NCI-H146 treated with DMSO at 0.1 percent for 48 hours (cell line): ENCODE results near the gene WDR47.
"Not testable (repeated sequence)": the region's sequence is repeated elsewhere in the genome, so short reads cannot be mapped to it uniquely, and the experiment has no call there.

ENCODE experiments used
- DNase-seq: peaks from one replicate; lab custom pipeline; 2025; ENCODE audit not compliant: unreplicated experiment; lab: John Stamatoyannopoulos, UW

The WDR47 gene

GRCh38 chr1:109052145-109052544 lies 10.2 kb upstream of the WDR47 start:
- not testable (repeated sequence) for DNase-seq

DNA sequence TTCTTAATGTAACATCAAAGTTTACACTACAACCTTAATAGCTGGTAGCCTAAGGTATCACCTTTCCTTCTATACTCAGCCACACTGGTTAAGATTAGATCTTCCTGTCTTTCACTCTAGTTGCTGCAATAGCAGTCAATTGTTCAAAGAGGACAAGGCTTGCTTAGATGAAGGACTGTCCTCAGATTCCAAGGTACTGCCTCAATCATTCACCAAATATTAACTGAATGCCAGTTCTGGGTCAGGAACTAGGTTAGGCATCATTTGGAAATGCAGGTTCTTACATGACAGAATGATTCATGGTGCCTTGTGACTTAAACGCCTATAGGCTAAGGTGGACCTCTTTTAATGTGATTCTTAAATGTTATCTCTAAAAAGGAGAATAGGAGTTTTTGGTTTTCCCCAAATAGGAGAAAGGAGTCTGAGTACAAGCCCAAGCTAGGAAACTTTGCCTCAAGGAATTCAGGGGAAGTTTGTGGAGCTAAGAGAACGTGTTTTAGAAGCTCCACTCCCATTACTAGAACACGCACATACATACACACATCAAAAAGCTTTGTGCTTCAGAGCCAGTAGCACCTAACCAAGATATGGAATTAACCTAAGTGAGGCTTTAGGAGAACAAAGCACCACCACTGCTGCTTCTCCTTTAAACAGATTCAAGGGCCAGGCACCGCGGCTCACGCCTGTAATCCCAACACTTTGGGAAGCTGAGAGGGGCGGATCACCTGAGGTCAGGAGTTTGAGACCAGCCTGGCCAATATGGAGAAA lies 8.5 kb upstream of the WDR47 start:
- DNase-seq = no peak

GRCh38 chr1:109048335-109048734 lies 6.4 kb upstream of the WDR47 start:
- DNase-seq = no peak

- no peak for DNase-seq
Observed at GRCh38 chr1:109047339-109047738, 5.4 kb upstream of the WDR47 start.

GRCh38 chr1:109046671-109047070 lies 4.8 kb upstream of the WDR47 start:
- DNase-seq = no peak

DNA sequence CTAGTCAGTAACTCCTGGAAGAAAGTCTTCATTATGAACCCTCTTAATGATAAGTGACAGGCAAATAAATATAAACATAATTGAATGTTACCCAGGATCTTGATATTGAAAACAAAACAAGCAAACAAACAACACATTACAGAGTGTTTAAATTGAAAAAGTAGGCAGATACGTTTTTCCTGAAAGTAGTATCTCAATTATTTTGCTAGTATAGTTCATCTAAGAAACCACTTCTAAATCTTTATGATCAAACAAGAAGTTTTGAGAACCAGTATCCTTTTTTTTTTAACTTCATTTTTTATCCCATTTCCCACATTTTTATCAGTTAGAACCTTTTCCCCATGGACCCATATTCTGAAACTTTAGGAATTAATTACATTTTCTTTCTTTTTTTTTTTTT lies 3.7 kb upstream of the WDR47 start:
- DNase-seq = no peak

- no peak for DNase-seq
Observed at GRCh38 chr1:109040989-109041620, 797 bp downstream of the WDR47 start.

DNA sequence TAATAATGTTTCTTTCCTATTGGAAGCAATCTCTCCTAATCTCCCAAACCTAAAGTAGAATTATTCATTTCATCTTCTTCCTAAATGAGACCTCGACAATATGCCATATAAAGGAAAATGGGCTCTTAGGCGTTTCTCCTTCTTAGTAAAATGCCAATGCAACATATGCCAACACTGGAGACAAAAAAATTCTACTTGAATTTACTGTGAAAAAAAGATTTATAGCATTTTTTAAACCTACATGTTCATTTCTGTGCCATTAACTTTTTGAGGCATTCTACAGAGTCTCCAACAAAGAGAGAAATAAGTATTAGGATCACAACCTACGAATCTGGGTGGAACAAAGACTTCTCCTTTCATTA lies 1.3 kb downstream of the WDR47 start:
- DNase-seq = no peak

DNA sequence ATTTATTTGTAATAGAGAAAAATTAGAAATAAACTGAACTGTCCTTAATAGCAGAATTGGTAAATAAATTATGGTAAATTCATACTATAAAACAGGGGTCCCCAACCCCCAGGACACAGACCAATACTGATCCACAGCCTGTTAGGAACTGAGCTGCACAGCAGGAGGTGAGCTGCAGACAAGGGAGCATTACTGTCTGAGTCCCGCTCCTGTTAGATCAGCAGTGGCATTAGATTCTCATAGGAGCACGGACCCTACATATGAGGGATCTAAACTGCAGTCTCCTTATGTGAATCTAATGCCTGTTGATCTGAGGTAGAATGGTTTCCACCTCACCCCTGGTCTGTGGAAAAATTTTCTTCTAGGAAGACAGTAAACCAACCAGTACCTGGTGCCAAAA lies 7.5 kb downstream of the WDR47 start:
- no peak for DNase-seq

DNA sequence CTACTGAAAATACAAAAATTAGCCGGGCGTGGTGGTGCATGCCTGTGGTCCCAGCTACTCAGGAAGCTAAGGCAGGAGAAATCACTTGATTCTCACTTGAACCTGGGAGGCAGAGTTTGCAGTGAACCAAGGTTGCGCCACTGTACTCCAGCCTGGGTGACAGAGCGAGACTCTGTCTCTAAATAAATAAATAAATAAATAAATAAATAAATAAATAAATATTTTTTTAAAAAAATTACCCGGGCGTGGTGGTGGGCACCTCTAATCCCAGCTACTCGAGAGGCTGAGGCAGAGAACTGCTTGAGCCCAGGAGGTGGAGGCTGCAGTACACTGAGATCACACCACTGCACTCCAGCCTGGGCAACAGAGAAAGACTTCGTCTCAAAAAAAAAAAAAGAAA lies 12.4 kb downstream of the WDR47 start:
- not testable (repeated sequence) for DNase-seq

GRCh38 chr1:109027841-109028240 lies 14.1 kb downstream of the WDR47 start:
- no peak for DNase-seq

DNA sequence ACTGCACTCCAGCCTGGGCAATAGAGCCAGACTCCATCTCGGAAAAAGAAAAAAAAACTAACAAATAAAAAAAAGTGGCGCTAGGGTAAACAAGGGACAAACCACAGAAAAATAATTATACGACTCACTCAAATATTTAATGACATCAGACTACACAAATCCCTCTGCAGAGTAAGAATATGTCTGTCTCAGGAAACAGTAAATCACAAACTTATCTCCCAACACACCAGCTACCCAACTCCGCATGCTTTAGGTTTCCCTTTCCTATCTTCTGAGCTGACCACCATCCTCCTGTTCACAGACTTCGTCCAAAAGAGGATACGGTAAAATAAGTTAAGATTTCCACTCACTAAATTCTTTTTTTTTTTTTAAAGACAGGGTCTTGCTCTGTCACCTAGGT lies 16.2 kb downstream of the WDR47 start:
- no peak for DNase-seq

DNA sequence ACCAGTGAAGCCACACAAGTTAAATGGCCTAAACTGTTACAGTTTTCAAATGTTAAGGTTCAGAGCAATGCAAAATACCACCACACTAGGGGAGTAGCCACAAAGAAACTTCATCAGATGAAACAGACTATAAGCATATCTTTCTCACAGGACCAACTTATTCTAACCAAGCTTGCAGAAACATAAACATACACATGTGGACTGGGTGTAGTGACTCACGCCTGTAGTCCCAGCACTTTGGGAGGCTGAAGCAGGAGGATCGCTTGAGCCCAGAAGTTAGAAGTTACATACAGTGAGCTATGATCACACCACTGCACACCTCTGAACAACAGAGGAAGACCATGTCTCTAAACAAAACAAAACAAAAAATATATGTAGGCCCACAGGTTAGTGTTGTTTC lies 17.3 kb downstream of the WDR47 start:
- no peak for DNase-seq

GRCh38 chr1:109020693-109021257 lies 21.1 kb downstream of the WDR47 start:
- DNase-seq = no peak

GRCh38 chr1:109017719-109018118 lies 24.2 kb downstream of the WDR47 start:
- not testable (repeated sequence) for DNase-seq

- no peak for DNase-seq
Observed at GRCh38 chr1:109017134-109017533, 24.8 kb downstream of the WDR47 start.

GRCh38 chr1:109011335-109011734 lies 30.6 kb downstream of the WDR47 start:
- DNase-seq = no peak

- DNase-seq = not testable (repeated sequence)
Observed at GRCh38 chr1:108996622-108997021, 45.3 kb downstream of the WDR47 start.

DNA sequence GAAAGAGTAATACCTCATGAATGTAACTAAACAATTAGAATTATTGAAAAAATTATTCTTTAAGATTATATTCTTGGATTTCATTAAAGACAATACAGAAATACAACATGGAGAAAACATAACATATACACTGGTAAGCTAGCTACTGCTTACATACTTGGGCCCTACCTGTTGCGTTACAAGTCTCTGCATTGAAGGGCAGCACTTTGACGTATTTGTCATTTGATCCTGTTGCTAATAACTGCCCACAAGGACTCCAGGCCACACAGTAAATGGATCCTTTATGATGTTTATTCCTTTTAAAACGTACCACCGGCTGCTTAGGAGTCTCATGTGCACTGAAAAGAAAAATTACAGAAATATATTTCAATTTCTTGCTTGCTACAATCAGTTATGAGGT lies 58.8 kb downstream of the WDR47 start:
- no peak for DNase-seq

DNA sequence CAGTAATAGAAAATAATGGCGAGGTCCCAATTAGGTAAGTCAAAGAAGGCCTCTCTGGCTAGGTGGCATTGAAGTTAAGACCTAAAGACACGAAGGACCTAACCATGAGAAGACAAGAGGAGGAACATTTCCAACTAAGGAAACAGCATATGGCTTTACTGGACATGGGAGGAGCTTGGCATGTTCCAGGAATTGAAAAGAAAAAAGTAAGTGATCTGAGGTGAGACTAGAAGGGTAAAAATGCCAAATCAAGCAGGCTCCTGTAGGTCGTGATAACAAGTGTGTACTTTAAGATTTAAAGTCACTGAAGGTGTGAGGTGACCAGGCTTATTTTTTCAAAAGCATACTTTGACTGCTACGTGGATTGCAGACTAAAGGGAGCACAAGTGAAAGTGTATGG lies 65.2 kb downstream of the WDR47 start:
- DNase-seq = no peak

DNA sequence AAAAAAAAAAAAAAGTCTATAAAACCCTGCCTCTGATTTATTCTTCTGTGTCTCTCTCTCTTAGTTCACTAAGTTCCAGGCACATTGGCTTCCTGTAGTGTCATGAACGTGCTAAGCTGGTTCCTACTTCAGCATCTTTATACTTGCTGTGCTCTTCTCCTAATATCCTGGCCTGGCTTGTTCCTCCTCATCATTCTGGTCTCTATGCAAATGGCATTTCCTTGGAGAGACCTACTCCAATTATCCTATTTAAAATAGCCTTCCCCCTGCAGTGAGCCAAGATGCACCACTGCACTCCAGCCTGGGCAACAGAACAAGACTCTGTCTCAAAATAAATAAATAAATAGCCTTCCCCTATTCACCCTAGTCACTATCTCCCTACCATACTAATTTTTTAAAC lies 69.0 kb downstream of the WDR47 start:
- DNase-seq = no peak

DNA sequence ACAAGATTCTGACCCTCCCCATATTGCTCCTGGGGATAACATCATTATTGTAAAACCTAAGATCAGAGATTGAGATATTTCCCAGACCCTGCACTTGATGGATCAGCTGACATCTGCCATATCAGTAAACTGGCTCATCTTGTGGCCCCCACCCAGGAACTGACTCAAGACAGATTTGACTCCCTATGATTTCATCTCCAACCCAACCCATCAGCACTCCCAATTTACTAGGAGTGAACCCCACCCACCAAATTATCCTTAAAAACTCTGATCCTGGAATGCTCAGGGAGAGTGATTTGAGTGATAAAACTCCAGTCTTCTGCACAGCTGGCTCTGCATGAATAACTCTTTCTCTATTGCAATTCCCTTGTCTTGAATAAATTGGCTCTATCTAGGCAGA lies 72.6 kb downstream of the WDR47 start:
- DNase-seq = no peak
